COR-L47 (cell line): ENCODE measurements around the gene SNRPA.
"Not testable (repeated sequence)": the region's sequence is repeated elsewhere in the genome, so short reads cannot be mapped to it uniquely, and the experiment has no call there.

Source experiments
- DNase-seq: peaks from one replicate; lab custom pipeline; 2025; lab: John Stamatoyannopoulos, UW

SNRPA gene

GRCh38 chr19:40802300-40803169 lies 51.5 kb downstream of the SNRPA start:
- no peak for DNase-seq

- DNase-seq, result no peak
Measured at GRCh38 chr19:40803170-40803856, 52.3 kb downstream of the SNRPA start.

- no peak for DNase-seq
Measured at GRCh38 chr19:40803857-40804782, 53.1 kb downstream of the SNRPA start.

GRCh38 chr19:40804783-40805242 lies 53.8 kb downstream of the SNRPA start:
- DNase-seq, result no peak

- no peak for DNase-seq
Measured at GRCh38 chr19:40805258-40805868, 54.4 kb downstream of the SNRPA start.

GRCh38 chr19:40806423-40807146 lies 55.6 kb downstream of the SNRPA start:
- no peak for DNase-seq

- DNase-seq, result no peak
Measured at GRCh38 chr19:40807147-40808020, 56.4 kb downstream of the SNRPA start.

- no peak for DNase-seq
Measured at GRCh38 chr19:40808021-40808325, 57.0 kb downstream of the SNRPA start.

GRCh38 chr19:40808497-40808896 lies 57.5 kb downstream of the SNRPA start:
- no peak for DNase-seq

GRCh38 chr19:40809358-40810086 lies 58.5 kb downstream of the SNRPA start:
- DNase-seq, result no peak

- no peak for DNase-seq
Measured at GRCh38 chr19:40810160-40810559, 59.2 kb downstream of the SNRPA start.

GRCh38 chr19:40810649-40811408 lies 59.8 kb downstream of the SNRPA start:
- DNase-seq, result not testable (repeated sequence)

- no peak for DNase-seq
Measured at GRCh38 chr19:40811478-40812341, 60.7 kb downstream of the SNRPA start.

GRCh38 chr19:40812571-40812970 lies 61.6 kb downstream of the SNRPA start:
- not testable (repeated sequence) for DNase-seq

GRCh38 chr19:40813182-40813581 lies 62.2 kb downstream of the SNRPA start:
- DNase-seq, result no peak
